ENCODE measurements around the gene SLC2A6.

GRCh38 chr9:133477992-133478850 is 678 bp downstream of the SLC2A6 start:
- TF ChIP-seq CTCF (IDR thresholded peaks at IDR 0.05 in 2 of 3, conservative IDR thresholded peaks at IDR 0.05 in 1 of 3; ENCODE audit: borderline replicate concordance in 1 of 3, insufficient read depth in 1 of 3, low read depth in 2 of 3, low read length in 2 of 3): no peak
- no peak for TF ChIP-seq REST (IDR thresholded peaks at IDR 0.05; ENCODE audit: low read depth)

Measured in HCT116 (cell line).